ENCODE results near the gene PLEKHJ1. TPM values are rescaled to one million over a fixed set of nuclear protein-coding genes. Genes with fewer than 3 reads are reported as not detected.

Gene PLEKHJ1
- total and polyA plus RNA-seq, 2 of the 13 experiments (the other 11 are each of a cell fraction or from before 2014, with no cell fraction given) = 70.5 to 130 TPM

DNA sequence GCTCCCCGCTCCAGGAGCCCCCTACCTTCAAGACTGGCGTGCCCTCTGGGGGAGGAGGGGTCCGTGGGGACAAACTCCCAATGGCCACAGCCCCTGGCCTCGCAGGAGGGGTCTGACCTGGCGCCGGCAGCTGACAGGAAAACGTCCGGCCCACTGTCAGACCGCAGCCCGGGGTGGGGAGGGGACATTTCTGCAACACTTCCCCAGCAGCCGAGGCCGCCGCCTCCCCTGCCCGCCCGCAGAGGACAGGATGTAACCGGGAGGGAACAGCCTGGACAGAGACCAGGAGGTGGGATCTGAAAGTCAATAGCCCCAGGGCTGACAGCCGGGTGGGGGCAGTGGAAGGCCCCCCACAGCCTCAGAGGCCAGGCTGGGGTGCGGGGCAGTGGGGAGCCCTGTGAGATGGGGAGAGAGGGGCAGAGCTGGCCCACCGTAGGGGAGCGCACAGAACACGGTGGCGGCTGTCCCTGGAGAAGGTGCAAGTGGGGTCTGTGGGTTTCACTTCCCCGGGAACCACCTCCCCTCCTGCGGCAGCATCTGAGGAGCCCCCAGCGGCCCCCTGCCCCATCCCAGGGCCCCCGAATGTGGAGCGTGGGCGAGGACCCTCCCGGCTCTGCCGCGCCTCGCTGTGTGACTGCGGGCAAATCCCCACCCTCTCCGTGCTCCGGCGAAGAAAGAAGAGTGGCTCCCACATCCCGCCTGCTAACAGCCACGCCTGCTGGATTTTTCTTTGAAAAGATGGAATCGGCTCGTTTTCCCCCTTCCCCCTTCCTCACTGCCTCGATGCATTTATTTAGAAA is 46.1 kb upstream of the PLEKHJ1 start, which contains the start of gene PEAK3 (continued):
- TF ChIP-seq ZNF768 (CRISPR knock-in tag; IDR thresholded peaks at IDR 0.05) (peak; percentile 89), FOXK2 (IDR thresholded peaks at IDR 0.05) (no peak), POLR2AphosphoS2 (IDR thresholded peaks at IDR 0.05; ENCODE audit: low read depth, low read length) (0 out of 2 replicates have a peak, but pooled peaks have one; percentile 23), ZNF7 (CRISPR knock-in tag; IDR thresholded peaks at IDR 0.05) (no peak), REXO4 (CRISPR knock-in tag; IDR thresholded peaks at IDR 0.05; ENCODE audit: borderline replicate concordance) (no peak), HOXA7 (CRISPR knock-in tag; IDR thresholded peaks at IDR 0.05) (no peak), NFE2L1 (CRISPR knock-in tag; IDR thresholded peaks at IDR 0.05; ENCODE audit: borderline replicate concordance) (no peak), SALL1 (CRISPR knock-in tag; IDR thresholded peaks at IDR 0.05) (peak; percentile 22; the same call in 1 of the 2 replicates), YEATS2 (CRISPR knock-in tag; IDR thresholded peaks at IDR 0.05; ENCODE audit: borderline replicate concordance) (no peak), RCOR2 (CRISPR knock-in tag; IDR thresholded peaks at IDR 0.05) (no peak), ZNF841 (CRISPR knock-in tag; IDR thresholded peaks at IDR 0.05; ENCODE audit: borderline replicate concordance) (no peak), TEAD3 (CRISPR knock-in tag; optimal IDR thresholded peaks at IDR 0.05; ENCODE audit: borderline replicate concordance) (no peak), ZNF589 (CRISPR knock-in tag; conservative IDR thresholded peaks at IDR 0.05) (no peak), RARA (CRISPR knock-in tag; IDR thresholded peaks at IDR 0.05) (no peak), SP4 (CRISPR knock-in tag; IDR thresholded peaks at IDR 0.05) (no peak)
- TF ChIP-seq, protein P1, sequence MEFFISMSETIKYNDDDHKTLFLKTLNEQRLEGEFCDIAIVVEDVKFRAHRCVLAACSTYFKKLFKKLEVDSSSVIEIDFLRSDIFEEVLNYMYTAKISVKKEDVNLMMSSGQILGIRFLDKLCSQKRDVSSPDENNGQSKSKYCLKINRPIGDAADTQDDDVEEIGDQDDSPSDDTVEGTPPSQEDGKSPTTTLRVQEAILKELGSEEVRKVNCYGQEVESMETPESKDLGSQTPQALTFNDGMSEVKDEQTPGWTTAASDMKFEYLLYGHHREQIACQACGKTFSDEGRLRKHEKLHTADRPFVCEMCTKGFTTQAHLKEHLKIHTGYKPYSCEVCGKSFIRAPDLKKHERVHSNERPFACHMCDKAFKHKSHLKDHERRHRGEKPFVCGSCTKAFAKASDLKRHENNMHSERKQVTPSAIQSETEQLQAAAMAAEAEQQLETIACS (CRISPR knock-in tag; IDR thresholded peaks at IDR 0.05) = no peak
- TF ChIP-seq, protein P2, sequence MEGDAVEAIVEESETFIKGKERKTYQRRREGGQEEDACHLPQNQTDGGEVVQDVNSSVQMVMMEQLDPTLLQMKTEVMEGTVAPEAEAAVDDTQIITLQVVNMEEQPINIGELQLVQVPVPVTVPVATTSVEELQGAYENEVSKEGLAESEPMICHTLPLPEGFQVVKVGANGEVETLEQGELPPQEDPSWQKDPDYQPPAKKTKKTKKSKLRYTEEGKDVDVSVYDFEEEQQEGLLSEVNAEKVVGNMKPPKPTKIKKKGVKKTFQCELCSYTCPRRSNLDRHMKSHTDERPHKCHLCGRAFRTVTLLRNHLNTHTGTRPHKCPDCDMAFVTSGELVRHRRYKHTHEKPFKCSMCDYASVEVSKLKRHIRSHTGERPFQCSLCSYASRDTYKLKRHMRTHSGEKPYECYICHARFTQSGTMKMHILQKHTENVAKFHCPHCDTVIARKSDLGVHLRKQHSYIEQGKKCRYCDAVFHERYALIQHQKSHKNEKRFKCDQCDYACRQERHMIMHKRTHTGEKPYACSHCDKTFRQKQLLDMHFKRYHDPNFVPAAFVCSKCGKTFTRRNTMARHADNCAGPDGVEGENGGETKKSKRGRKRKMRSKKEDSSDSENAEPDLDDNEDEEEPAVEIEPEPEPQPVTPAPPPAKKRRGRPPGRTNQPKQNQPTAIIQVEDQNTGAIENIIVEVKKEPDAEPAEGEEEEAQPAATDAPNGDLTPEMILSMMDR (CRISPR knock-in tag; IDR thresholded peaks at IDR 0.05) = peak; percentile 19; the same call in 1 of the 2 replicates
- TF ChIP-seq, protein P3, sequence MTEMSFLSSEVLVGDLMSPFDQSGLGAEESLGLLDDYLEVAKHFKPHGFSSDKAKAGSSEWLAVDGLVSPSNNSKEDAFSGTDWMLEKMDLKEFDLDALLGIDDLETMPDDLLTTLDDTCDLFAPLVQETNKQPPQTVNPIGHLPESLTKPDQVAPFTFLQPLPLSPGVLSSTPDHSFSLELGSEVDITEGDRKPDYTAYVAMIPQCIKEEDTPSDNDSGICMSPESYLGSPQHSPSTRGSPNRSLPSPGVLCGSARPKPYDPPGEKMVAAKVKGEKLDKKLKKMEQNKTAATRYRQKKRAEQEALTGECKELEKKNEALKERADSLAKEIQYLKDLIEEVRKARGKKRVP (CRISPR knock-in tag; IDR thresholded peaks at IDR 0.05) = no peak
- TF ChIP-seq, protein P4, sequence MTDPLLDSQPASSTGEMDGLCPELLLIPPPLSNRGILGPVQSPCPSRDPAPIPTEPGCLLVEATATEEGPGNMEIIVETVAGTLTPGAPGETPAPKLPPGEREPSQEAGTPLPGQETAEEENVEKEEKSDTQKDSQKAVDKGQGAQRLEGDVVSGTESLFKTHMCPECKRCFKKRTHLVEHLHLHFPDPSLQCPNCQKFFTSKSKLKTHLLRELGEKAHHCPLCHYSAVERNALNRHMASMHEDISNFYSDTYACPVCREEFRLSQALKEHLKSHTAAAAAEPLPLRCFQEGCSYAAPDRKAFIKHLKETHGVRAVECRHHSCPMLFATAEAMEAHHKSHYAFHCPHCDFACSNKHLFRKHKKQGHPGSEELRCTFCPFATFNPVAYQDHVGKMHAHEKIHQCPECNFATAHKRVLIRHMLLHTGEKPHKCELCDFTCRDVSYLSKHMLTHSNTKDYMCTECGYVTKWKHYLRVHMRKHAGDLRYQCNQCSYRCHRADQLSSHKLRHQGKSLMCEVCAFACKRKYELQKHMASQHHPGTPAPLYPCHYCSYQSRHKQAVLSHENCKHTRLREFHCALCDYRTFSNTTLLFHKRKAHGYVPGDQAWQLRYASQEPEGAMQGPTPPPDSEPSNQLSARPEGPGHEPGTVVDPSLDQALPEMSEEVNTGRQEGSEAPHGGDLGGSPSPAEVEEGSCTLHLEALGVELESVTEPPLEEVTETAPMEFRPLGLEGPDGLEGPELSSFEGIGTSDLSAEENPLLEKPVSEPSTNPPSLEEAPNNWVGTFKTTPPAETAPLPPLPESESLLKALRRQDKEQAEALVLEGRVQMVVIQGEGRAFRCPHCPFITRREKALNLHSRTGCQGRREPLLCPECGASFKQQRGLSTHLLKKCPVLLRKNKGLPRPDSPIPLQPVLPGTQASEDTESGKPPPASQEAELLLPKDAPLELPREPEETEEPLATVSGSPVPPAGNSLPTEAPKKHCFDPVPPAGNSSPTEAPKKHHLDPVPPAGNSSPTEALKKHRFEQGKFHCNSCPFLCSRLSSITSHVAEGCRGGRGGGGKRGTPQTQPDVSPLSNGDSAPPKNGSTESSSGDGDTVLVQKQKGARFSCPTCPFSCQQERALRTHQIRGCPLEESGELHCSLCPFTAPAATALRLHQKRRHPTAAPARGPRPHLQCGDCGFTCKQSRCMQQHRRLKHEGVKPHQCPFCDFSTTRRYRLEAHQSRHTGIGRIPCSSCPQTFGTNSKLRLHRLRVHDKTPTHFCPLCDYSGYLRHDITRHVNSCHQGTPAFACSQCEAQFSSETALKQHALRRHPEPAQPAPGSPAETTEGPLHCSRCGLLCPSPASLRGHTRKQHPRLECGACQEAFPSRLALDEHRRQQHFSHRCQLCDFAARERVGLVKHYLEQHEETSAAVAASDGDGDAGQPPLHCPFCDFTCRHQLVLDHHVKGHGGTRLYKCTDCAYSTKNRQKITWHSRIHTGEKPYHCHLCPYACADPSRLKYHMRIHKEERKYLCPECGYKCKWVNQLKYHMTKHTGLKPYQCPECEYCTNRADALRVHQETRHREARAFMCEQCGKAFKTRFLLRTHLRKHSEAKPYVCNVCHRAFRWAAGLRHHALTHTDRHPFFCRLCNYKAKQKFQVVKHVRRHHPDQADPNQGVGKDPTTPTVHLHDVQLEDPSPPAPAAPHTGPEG (CRISPR knock-in tag; IDR thresholded peaks at IDR 0.05) = peak; percentile 81; the same call in 1 of the 2 replicates
